Activated CD8-positive, alpha-beta memory T cell treated with anti-CD3 and anti-CD28 coated beads for 36 hours (primary cell): ENCODE measurements around the gene C9orf152. TPM values are rescaled to one million over a fixed set of nuclear protein-coding genes. Genes with fewer than 3 reads are reported as not detected.
"Not testable (repeated sequence)": the region's sequence is repeated elsewhere in the genome, so short reads cannot be mapped to it uniquely, and the experiment has no call there.

Experiments used
- CTCF ChIA-PET: fragments of 350-600 bp; sonication (Branson Sonifier 250); formaldehyde crosslinking; loops from one replicate; lab custom pipeline; 2021; ENCODE audit warnings: antibody characterized with exemption; lab: Charles Lee
- POLR2A ChIA-PET: fragments of 350-600 bp; sonication (Branson Sonifier 250); formaldehyde crosslinking; loops from one replicate; lab custom pipeline; 2021; ENCODE audit warnings: antibody characterized with exemption; lab: Charles Lee
- total RNA-seq, 2 experiments: library from RNA; stranded (reverse); gene quantifications; one replicate each; pipeline ENCODE4 v1.2.3, GENCODE V29; 2021

C9orf152 gene
- total RNA-seq, 2 experiments from 2014 or later: not detected

DNA sequence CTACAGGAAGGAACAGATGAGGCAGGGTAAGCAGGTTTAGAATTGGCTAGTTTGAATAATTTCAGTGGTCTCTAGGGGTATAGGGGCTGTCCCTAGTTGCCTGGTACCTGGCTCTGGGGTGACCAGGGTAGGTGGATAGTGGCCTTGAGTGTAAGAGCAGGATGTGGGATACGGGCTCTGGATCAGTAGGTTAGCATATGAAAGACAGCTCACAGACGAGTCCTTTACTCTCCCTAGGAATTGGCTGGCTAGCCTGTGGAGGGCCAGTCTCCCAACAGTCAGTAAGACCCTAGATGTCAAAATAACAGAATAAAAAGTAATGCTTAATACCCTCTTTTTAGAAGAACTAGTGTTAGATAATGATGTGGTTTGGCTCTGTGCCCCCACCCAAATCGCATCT is 16.6 kb upstream of the C9orf152 start:
- POLR2A ChIA-PET: no interaction called here
- CTCF ChIA-PET: no interaction called here

- ChIA-PET CTCF (no interaction called here), POLR2A (no interaction called here)
Measured at GRCh38 chr9:110220809-110221208, 12.8 kb upstream of the C9orf152 start.

DNA sequence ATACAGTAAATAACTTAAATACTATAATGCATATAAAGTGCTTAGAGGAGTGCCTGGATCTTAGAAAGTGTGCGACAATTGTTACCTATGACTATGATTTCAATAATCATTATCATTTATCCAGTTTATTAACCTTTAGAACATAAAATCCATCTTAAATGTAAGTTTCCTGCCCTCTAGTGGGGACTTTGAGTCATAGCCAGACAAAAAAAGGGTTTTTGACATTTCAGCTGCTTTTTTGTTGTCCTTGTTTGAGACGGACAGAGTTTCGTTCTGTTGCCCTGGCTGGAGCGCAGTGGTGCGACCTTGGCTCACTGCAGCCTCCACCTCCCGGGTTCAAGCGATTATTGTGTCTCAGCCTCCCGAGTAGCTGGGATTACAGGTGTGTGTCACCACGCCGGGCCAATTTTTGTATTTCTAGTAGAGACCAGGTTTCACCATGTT is 9.7 kb upstream of the C9orf152 start:
- ChIA-PET POLR2A (no interaction called here), CTCF (interaction anchor here (0.9 to 2.0 kb wide), 2 partner anchors 34 to 38 kb away, joined by 3 to 8 read pairs; no protein-coding TSS in a partner anchor)

DNA sequence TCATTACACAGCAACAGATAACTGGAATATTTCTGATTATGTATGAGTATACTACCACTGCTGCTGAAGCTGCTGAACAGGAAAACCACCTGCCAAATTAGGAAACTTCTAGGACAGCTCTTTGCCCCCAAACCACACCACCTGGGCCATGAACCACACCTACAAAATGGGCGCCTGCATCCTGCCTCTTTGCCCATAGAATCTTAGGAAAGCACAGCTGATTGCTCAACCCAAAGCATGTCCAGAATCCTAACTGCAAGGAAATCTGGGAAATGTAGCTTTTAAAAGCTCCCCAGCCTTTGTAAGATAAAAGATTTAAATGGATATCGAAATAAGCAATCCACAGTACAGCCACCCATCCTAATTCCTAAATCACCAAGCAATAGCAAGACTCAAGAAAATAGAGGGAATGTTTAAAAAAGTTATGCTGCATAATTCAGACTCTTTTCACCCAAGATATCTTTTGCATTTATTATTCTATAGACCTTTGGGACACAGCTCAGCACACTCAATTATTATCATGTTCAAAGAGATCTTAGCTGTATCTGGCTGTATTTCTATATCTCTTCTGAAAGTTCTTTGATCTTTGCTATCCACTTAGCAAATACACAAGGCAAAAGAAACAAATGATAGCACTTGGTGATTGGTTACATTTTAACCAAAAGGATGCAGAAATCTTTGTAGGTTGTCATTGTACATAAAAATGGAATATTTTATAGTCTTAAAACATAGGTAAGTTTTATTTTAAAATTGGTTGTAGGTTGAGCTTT is 6.8 kb upstream of the C9orf152 start:
- ChIA-PET CTCF (no interaction called here), POLR2A (no interaction called here)

DNA sequence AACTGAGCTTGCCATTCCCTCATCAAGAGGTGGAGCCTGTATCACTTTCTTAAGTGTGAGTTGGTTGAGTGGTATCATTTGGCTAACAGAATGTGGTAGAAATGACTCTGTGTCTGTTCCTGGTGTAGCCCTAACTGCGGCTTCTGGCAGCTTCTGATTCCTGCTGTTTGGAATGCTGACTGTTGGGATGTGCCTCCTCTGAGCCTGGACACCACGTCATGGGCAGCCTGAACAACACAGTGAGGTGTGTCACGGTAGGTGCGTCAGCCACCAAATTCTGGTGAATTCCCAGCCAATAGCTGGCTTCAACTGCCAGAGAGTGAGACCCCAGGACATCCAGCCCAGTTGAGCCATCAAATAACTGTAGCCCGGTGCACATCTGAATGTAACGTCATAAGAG is 6.1 kb upstream of the C9orf152 start:
- ChIA-PET CTCF (no interaction called here), POLR2A (no interaction called here)

DNA sequence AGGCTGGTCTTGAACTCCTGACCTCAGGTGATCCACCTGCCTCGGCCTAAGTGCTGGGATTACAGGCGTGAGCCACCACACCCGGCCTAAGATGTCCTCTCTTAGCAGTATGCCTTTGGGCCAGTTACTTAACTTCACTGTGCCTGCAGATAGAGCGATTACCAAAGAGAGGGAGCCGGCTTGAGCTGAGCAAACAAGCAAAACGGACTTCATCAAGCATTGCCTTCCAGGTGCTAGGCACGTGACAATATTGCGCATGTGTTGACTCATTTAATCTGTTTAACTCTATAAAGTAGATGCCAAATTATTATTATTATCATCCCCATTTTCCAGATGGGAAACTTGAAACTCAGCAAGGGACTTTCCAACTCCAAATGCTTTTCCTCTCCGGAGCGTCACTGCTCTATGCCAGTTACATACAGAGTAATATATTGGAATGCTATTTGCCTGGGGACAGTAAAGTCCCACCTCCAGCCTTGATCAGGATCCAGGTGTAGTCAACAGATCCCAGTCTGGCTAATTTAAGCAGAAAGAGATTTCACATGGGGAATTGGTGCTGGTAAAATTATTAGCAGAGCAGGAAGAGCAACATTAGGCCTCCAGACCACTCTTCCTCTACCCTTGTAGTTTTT is 5.6 kb upstream of the C9orf152 start:
- ChIA-PET POLR2A (no interaction called here), CTCF (no interaction called here)

DNA sequence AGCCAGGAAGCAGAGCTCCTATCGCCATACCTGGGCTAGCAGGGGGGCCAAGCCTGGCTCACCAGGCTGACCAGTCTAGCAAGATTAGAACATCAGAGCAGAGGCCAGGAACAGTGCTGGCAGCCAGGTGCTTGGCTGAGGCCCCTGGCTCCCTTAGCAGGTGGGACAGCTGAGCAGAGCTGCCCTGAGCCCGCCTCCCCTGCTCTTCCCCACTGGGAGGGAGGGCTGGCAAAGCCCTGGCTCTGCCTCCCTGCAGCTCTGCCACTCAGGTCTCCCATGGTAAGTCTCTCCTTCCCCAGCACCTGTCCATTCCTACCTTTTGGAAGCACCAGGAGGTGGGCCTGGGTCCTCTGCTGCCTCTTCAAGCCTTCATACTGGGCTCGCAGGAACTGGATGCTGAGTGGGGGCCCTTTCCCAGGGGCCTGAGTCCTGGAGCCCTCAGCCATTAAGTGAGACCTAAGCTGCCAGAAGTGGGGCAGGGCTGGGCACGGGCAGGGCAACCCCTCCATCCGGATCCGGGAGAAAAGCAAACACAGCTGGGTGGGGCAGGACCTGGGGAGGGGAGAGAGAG is 803 bp downstream of the C9orf152 start:
- ChIA-PET POLR2A (no interaction called here), CTCF (no interaction called here)

DNA sequence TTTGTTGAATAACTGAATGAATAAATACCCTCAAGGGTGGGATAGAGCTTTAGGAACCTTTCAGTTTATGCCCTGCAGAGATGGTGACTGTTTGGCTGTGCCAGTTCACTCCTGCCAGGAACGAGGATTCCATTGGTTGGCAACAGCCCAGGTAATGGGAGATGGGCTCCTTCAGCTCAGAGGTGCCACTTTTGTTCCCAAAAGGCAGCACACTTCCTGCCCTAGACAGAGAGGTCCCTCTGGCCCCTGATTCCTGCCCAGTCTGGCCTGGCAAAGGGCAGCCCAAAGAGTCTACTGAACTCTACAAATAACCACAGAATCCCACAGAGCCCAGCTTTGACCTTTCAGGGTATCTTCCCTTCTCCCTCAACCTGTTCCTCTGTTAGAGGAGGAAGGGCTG is 1.6 kb downstream of the C9orf152 start:
- ChIA-PET CTCF (no interaction called here), POLR2A (no interaction called here)

GRCh38 chr9:110205612-110206011 is 2.3 kb downstream of the C9orf152 start:
- POLR2A ChIA-PET: not testable (repeated sequence)
- CTCF ChIA-PET: interaction anchor here (1.1 kb wide), 1 partner anchor 27 kb away, joined by 3 read pairs; no protein-coding TSS in a partner anchor

GRCh38 chr9:110202232-110202631 is 5.7 kb downstream of the C9orf152 start:
- CTCF ChIA-PET: no interaction called here

GRCh38 chr9:110199643-110200042 is 8.3 kb downstream of the C9orf152 start:
- POLR2A ChIA-PET: no interaction called here
- CTCF ChIA-PET: no interaction called here

More at GRCh38 chr9:110202232-110202631, 5.7 kb downstream of the C9orf152 start:
- POLR2A ChIA-PET: no interaction called here

DNA sequence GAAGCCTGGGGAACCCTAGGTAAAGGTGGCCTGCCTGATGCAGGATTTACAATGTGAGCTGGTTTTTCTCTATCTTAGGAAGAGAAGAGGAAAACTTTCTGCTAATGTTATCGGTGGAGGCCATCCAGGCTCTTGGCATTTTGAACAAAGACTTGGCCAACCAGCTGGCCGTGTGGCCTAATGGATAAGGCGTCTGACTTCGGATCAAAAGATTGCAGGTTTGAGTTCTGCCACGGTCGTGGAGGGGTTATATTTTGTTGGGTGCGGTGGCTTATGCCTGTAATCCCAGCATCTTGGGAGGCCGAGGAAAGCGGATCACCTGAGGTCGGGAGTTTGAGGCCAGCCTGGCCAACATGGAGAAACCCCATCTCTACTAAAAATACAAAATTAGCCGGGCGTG is 9.6 kb downstream of the C9orf152 start:
- ChIA-PET POLR2A (no interaction called here), CTCF (no interaction called here)

- ChIA-PET POLR2A (no interaction called here), CTCF (no interaction called here)
Measured at GRCh38 chr9:110197330-110198187, 10.4 kb downstream of the C9orf152 start.

GRCh38 chr9:110196084-110196499 is 11.9 kb downstream of the C9orf152 start:
- POLR2A ChIA-PET: not testable (repeated sequence)

DNA sequence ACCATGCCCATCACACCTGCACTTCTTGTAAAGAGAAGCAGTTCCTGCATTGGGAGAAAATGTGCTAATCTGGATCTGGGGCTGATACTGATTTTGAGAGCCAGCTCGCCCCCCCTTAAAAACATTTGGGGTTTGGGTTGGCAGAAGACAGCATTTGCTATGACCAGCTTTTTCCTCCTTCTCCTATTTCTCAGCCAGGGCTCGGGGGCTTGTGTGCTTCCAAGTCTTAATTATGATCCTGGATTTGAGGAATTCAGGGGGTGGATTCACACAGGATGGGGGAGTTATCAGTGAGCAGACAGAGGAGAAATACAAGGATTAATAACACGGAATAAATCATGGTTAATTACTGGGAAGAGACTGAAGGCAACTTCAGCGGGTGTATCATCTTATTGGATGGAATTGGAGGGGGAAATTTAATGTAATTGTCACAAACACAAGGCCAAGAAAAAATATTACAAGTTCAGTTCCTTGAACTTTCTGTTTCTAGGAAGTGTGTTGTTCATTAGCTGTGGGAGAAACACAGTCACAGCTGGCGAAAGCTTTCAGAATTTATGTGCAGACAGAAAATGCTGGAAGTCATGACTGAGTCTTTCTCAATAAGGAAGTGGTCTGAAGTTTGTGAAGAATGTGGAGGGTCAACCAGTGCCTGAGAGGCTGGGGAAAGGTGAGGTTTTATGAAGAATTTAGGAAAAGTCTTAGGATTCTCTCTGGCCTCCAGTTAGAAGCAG is 15.3 kb downstream of the C9orf152 start:
- ChIA-PET CTCF (no interaction called here), POLR2A (no interaction called here)

More at GRCh38 chr9:110196084-110196499, 11.9 kb downstream of the C9orf152 start:
- CTCF ChIA-PET: not testable (repeated sequence)

DNA sequence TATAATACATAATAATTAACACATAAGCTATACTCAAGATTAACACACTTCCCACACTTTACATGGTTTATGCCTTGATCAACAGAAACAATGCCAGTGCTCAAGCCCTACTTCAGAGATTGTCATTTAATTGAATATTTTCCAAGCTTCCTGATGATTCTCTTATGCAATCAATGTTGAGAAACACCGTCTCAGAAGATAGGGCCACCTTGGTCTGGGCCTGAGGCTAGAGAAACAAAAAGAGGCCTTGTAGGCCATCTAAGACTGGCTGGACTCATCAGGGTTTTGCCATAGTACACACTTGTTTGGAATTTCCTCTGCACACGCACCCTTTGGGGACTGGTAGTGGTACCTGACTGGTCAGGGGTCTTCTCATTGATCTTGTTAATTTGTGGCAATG is 16.3 kb downstream of the C9orf152 start:
- CTCF ChIA-PET: no interaction called here

DNA sequence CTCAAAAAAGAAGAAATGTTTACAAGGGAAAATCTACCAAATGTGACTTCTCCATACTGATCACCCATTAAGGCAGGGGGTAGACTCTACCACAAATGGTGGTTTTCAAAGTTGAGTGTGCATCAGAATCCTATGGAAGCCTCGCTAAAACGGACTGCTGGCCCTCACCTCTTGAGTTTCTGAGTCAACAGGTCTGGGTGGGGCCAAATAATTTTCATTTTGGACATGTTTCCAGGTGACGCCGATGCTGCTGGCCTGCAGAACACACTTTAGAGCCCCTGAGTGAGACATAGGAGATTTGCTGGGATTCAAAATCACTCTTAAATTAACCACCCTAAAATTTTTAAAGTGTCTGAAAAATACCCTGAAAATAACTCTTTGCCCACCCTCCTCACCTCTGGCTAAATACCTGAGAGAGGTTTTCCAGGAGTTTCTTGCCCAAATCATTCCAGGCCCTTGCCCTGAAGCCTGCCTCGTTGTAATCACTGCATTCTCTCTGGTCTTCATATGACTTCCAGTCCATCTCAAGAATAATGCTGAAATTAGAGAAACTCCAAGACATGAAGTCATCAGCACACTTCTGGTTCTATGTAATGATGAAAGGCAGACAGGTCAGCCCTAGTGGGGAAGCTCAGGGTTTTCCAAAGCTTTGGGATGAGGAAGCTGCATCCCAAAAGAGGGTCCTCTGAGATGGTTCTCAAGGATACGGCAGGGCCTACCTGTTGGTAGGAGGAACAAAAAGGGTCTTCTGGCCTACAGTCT is 18.2 kb downstream of the C9orf152 start:
- CTCF ChIA-PET: no interaction called here
- POLR2A ChIA-PET: no interaction called here

More for the DNA sequence above, 16.3 kb downstream of the C9orf152 start:
- POLR2A ChIA-PET: no interaction called here

- ChIA-PET CTCF (no interaction called here), POLR2A (no interaction called here)
Measured at GRCh38 chr9:110188991-110189390, 19.0 kb downstream of the C9orf152 start.
